GM18870 (cell line): ENCODE data around the gene ARHGAP6.

ENCODE experiments used
- ATAC-seq: cut with Tn5 transposase; IDR thresholded peaks from one replicate; pipeline ENCODE4 v1.9.1; 2021; ENCODE audit warnings: moderate library complexity; ENCODE audit not compliant: unreplicated experiment

Gene ARHGAP6

DNA sequence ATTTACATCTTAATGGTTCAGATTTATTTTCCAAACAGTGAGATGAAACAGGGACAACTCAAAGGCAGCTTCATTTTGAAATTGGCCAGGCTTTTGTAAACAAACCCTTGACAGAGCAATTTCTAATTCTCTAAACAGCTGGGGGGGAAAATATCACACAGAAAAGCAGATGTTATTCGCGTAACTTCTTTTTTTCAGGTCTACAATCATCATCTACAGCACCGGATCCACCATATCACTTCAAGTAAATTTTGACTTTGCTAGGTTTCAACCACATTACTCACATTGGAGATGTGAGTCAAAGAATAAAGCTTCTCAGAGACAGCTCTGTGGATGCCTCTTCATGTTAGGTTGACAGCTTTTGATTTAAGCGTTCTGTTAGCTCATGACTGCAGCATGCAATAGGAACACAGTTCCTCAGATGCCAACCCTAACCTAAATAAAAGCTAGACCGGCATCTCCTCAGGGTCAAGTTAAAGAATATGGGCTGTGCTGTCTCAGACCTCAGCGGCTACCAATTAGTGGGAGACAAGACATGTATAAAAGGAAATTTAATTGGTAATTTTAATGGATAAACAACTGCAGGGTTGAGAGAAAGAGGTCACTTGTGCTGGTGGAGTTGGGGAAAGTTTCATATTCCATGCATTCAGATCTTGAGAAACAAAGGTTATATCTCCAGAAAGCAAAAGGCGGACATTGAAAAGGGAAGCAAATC, 345.8 kb downstream of the ARHGAP6 start:
- no peak for ATAC-seq

DNA sequence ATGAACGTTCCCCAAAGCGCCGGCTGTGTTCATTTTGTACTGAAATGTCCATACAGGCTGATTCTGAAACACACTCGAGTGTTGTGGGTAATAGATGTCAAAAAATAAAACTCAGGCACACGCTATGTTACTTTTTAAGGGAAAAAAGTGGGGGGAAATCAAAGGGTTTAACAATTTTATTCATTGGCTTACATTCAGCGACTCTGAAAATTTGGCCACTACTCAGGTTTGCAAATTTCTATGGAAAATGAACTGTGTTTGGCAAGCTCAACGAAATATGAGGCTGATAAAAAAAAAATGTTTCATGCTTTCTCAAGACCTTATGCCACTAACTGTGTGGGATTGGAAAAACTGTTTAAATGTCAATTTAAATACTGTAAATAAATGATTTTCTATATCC, 354.0 kb downstream of the ARHGAP6 start:
- ATAC-seq = no peak

DNA sequence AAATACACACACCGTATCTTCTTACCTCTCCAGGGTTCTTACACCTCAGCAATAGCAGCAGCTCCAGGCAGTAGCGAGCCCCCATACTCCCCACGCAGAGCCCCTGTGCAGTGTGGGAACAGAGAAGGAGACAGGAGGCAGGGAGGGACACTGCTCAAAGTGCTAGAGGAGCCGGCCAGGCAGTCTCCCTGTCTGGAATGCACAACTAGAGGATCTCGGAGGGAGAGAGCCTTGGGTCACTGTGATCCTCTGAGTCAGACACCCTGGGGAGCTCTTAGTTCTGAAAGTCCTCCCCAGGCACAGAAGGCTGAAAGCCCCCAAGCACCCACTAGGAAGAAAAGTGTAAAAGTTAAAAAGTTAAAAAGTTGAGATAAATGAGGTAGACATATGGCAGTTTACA, 356.5 kb downstream of the ARHGAP6 start:
- ATAC-seq = no peak

DNA sequence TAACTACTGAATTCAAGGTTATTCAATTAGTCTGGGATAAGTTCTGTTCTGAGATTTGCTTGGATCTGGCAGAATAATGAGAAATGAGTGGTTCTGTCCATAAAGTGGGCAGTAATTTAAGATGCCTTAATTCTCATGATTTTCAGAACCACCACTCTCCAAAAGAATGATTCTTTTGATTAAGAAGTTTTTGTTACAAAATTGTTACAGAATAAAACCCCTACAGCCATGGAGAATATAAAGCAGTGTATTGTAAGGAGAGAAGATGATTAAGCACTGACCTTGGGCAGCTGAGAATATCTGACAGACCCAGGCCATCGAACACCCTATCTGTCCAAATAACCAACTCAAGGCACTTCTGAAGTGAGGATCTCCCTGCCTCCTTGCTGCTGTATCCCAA, 360.1 kb downstream of the ARHGAP6 start:
- no peak for ATAC-seq

DNA sequence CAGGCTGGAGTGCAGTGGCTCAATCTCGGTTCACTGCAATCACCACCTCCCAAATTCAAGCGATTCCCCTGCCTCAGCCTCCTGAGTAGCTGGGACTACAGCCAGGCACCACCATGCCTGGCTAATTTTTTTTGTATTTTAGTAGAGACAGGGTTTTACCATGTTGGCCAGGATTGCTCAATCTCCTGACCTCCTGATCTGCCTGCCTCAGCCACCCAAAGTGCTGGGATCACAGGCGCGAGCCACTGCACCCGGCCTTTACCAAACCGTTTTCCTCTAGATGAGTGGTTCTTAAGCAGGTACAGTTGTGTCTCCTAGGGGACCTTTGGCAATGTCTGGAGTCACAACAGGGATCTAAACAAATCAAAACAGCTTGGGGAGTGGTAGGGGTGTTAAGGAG, 360.9 kb downstream of the ARHGAP6 start:
- ATAC-seq = no peak

DNA sequence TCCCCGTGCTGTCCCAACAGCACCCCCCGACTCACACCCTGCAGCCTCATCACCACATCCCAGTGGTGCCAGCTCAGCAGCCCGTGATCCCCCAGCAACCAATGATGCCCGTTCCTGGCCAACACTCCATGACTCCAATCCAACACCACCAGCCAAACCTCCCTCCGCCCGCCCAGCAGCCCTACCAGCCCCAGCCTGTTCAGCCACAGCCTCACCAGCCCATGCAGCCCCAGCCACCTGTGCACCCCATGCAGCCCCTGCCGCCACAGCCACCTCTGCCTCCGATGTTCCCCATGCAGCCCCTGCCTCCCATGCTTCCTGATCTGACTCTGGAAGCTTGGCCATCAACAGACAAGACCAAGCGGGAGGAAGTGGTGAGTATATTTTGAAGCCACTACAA, 367.1 kb downstream of the ARHGAP6 start:
- ATAC-seq = no peak

DNA sequence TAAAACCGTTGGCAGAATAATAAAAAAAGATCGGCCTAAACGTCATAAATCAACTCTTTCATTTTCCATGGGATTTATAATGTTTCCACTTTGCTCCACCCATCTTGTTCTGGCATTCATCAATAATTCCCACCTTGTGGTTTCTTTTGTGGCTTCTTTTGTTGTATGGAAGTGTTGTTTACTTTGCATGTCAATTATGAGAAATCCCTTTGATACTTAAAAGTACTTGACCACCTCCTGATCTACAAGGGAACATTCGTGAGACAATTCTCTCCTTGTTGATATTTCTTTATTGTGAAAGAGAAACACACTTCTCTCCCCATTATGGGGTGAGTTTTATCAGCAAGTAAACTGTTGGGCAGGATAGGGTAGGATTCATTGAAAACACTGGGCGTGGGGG, 369.7 kb downstream of the ARHGAP6 start:
- no peak for ATAC-seq

DNA sequence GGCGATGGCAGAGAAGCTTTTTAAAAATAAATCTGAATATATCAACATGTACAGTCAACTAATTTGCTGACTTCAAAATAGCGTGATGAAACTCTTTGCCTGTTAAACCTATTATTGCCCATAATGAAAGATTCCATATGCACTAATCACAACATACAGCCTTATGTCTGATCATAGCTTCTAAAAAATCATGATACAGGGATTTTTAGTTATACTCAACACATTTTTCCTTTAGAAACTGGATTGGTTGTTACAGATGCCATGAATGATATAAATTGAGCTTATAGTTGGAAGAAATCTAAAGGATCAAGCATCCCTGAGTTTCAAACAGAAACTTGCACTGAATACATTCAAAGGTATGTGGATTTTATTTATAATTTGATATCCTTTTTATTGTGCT, 372.6 kb downstream of the ARHGAP6 start, which contains the start of gene AMELX:
TSS of gene AMELX (plus strand) at position 301 of the 400 bp plus-strand sequence. CDS start 1,376 bp downstream, outside the sequence.
- no peak for ATAC-seq

DNA sequence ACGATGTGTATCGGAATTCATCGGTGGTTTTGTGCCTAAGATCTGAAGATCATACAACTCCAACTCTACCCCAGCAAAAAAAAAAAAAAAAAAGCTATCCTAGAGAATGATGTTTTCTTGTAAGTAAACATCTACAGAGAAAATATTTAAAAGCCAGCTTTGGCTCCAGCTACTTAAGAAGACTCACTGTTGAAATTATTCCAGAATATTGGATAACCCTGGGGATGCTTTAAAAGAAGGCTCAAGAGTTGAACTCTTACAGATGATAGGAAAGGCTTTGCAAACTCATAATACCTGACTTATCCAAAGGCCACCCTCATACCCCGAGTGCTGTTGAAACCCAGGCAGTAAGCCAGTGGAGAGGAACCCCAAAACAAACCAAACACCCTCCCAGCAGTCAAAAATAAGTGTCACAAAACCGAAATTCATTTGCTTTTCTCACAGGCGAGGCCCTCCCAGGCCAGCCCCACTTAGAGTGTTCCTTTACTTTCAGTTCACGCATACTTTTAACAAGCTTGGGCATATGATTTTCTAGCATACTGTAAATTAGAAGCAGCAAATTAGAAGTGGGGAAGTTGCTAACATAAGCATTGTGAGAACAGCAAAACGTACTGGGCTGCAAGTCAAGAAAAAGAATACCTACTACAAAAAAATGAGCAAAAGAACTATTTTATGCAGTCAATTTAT, 375.2 kb downstream of the ARHGAP6 start:
- no peak for ATAC-seq

DNA sequence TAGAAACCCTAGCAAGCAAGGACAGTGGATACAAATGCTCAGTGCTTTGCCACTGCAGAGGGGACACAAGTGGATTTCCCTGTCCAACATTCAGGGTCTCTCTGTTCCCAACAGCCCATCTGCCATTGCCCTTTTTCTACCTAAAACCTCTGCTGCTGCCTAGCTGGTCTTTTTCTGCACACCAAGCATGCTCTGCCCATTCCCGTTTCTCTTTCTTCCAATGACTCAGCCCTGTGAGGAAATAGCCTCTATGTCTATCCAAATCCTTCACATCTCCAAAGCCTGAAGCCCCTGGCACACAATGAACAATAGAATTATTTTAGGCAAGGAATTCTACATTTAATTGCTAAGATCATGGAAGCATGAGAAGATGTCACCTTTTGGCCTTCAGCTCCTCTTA, 378.2 kb downstream of the ARHGAP6 start:
- ATAC-seq = no peak

DNA sequence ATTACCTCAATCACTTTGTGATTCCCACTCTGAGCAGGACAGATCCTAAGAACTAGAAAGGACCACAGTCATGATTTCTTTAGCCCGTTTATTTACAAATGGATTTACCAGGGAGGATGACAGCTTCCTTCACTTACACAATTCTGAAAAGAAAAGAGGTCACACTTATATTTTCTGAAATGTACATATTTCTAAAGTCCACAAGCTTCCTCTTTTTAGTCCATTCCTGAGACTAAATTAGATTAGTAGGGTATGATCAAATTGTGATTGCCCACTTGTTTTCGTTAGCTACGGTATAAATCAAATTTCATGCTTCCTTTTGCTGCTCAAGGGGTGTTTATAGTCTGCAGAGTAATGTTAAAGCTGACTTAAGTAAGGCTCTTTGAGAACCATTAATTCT, 380.1 kb downstream of the ARHGAP6 start:
- ATAC-seq = no peak

DNA sequence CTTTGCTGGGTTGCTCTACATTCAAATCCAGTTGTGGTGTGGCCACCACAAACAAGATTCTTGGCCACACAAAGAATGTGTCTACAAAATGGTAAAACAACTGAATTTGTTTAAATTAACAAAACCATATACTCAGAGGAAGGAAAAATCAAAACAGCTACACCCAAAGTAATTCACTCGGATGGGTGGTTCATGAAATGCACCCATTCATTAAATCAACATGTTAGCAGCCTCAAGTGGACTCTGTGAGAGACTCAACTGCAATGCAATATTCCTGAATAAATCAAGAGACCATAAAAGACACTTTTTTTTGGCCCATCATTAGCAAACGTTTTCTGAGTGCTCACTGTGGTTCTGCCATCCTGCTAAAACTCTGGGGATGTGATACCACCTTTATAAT, 383.7 kb downstream of the ARHGAP6 start:
- no peak for ATAC-seq

DNA sequence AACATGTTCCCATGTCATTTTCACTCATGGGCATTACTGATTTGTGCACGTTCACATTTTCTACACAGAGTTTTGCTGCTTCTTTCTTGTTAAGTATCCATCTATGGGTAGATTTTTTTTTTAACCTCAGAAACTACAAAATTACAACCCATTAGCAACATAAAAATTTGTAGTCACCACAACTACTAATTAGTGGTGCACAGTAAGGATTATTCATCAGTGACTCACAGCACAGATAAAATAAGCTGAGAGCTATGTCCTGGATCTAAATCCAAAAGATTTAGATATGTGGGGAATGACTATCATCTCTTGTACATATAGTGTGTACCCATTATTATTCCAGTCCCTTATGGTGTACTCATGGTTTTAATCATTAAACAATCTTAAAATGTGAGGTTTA, 392.2 kb downstream of the ARHGAP6 start:
- no peak for ATAC-seq

DNA sequence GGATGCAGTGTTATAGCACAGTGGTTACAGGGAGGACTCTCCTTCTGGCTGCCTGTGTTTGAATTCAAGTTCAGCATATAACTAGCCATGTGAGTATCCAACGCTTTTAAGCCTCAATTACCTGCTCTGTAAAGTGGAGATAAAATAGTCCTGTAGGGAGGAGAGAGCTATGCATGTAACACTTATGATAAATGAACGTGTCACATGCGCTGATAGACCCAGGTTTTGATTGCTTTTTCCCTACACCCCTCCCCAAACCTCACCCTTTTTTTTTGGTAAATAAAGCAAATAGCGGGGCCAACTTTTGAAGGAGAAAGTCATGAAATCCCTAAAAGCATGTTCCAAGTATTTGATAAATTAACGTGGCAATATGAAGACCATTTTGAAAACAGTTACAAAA, 392.9 kb downstream of the ARHGAP6 start:
- no peak for ATAC-seq

DNA sequence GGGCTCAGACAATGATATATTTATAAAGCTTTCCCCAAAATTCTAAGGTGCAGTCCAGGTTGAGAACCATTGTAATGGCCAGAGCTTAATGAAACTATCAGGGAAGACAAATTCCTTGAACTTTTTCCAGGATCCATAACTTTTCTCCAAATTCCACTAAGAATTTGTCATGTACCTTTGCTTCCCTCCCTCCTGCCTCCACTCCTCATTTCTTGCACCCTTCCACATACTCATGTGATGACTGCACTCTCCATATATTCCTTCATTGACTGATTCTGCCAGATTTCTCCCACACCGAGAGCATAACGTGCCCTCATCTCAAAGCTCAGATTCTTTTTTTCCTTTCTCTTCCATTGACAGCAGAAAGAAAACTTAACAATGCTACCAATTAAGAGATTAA, 393.4 kb downstream of the ARHGAP6 start:
- ATAC-seq = no peak

DNA sequence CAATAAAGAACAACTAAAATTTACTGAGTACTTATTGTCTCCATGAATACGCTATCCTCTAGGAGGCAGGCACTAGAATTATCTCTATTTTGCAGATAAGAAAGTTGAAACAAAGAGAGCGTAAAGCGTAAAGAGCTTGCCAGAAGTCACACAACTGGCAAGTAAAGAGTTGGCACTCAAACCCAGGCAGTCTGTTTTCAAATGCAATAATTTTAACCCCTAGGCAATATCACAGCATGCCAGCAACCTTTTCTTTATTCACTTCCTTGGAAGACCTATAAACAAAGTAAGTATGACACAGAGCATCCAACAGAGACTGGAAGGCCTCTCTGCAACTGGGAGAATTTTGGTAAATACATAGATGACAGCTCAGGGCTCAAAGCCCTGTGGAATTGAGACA, 395.7 kb downstream of the ARHGAP6 start:
- no peak for ATAC-seq

DNA sequence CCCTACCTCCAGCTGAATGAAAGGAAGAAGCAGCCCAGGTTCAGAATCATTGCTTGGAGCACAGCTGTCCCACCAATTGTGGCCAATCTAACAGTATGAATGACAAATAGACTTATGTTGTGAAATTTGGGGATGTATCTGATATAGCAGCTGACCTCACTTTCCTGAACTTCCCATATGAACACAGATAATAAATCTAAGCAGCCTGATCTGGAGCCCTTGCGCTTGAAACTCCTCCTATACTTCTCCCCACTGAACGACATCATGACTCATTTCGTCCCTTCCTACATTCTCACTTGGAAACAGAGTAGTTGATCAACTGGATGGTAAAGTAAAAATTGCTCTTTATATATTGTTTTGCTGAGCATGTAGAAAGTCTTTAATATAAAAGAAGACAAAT, 396.7 kb downstream of the ARHGAP6 start:
- ATAC-seq = no peak

DNA sequence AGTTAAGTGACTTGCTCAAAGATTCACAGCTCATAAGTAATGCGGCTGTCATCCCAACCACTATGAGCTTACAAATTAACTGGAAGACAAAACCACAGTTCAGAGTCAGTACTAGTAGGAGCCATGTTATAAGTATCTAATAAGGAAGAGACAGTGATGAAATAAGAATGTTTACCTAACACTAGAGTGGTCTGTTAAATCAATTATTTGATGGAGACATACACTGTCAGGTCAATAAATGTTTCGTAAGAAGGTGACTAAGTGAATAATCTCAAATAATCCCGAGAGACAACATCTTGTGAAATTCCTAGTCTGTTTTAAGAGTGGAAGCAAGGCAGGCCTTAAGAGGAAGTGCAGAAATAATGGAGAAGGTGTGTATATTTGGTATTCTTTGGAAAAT, 398.3 kb downstream of the ARHGAP6 start:
- no peak for ATAC-seq

DNA sequence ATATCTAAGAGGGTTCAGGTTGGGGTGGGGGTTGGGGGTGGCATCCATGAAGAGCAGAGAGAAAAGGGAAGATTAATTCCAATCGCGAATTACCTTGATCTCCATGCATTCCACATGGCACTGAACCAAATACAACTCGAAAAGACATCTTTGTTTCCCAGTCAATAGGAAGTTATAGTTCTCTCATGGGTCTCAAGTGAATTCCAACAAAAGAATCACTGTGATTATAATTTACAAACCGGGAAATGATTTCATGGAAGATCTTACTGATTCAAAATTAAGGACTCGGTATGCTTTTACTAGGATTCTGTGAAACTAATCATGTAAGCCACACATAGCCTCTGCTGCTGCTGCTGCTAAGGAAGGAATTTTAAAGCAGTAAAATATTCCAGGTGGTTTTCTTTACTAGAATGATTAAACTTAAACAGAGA, 399.1 kb downstream of the ARHGAP6 start:
- no peak for ATAC-seq

DNA sequence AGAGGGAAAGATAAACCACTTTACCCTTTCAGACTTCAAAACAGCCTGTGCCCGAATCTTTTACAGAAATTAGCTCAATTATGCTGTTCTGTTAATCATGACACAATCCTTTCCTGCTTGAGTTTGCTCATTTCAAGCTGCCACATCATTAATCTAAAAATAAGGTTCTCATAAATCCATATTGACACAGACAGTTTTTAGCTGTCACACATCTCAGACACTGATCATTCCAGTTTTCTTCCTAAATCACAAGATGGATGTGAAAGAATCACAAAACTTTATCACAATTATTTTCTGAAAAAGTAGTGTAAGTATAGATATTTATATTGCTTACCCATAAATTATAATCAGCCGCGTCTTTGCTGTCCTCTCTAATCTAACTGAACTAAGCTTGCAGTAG, 400.4 kb downstream of the ARHGAP6 start:
- ATAC-seq = no peak

DNA sequence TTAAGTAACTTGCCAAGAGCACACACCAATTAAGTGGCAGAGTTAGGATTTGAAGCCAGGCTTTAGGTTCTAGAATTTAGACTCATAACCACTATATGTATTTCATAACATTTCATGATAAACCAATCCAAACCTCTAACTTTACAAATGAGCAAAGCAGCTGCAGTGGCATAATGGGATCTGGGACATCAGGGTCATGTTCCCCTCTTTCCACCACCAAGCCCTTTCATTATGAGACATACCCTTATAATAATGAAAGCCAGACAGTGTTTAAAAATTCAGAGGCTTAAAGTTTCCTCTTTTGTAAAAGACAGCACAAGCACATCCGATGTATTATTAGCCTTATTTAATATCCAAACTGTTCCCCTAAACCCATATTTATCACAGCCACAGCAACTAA, 400.8 kb downstream of the ARHGAP6 start:
- no peak for ATAC-seq

DNA sequence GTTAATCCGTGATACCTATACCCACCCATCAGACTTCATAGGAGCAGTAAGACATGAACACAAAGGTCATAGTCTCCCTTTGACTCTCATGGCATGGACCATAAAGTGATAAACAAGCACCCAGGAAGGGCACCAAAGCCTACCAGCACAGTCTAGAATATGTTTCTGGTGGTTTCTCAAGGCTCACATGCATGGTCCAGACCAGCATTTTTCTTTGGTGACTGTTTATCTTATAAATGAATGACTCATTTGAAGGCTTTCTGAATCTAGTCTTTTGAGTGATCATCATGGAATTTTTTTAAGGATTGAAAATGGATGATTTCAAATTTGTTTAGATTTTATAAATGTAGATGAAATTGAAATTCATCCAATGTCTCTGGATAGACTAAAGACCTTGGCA, 404.5 kb downstream of the ARHGAP6 start:
- no peak for ATAC-seq

DNA sequence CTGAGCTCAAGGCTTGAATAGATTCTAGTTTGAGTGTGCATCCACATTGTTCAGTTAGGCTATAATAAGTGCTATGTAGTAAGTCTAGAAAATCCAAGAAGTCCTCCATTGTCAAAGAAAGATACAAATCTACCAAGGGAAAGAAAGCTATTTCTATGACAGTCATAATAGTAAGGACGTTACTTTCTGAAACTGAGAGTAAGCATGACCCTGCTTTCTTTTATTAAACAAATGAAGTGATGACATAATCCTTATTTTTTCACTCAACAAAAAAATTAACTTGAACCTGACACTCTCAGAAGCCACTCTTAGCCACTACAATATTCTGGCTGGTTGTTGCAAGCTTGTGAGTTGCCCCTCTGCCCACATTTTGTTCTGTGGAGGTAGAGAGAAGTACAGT, 406.3 kb downstream of the ARHGAP6 start:
- no peak for ATAC-seq
